Fibroblast of skin of right quadriceps (primary cell): ENCODE measurements around the gene SORCS3.

Experiments used
- DNase-seq: peaks from one replicate; pipeline ENCODE4 v3.0.0-alpha.2; 2013

SORCS3 gene

GRCh38 chr10:104648421-104648820, 7.3 kb downstream of the SORCS3 start:
- DNase-seq = no peak

DNA sequence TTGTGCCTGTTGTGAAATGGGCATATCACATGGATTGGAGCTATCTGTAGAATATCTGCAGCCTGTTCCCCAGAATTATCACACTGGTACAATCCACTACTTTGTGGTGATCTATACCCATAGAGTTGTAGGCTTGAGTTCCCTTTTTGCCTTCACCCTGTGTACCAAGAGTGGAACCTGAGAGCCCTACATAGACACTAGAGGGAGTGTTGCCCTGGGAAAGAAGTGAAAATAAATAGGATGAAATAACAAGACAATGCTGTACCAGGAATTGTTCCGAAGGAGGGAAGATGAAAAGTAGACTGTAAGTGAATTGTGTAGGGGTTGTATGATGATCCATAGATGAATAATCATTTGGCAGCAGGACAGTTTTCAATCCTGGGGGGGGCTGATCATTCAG, 9.0 kb downstream of the SORCS3 start:
- no peak for DNase-seq

DNA sequence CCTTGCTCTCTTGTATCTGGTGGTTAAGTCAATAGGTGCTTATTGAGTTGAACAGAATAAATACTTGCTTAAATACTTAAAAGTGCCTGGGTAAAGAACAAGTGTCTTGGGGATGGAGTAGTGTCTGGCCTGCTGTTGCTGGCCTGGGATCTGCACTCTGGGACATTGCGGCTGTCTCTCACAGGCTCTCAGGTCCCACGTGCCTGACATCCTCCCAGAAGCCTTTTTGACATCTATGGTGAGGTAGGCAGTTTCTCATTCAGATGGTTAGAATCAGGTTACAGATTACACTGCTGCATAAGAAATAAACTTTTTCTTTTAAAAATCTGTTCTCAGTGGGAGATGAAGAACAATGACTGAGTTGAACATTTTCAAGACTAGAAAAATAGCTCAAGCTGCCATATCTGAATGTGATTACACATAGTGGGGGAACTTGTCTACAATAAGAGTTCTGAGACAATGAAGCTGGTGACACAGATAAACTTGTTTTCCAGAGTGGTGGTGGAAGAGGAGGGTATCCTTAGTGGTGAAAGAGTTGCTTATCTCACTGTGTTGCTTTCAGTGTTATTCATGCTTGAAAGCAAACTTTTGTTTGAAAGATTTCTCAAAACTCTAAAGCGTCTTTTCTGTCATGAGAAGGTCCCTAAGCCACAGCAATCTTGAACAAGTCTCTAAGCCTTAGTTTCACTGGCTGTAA, 9.7 kb downstream of the SORCS3 start:
- no peak for DNase-seq

DNA sequence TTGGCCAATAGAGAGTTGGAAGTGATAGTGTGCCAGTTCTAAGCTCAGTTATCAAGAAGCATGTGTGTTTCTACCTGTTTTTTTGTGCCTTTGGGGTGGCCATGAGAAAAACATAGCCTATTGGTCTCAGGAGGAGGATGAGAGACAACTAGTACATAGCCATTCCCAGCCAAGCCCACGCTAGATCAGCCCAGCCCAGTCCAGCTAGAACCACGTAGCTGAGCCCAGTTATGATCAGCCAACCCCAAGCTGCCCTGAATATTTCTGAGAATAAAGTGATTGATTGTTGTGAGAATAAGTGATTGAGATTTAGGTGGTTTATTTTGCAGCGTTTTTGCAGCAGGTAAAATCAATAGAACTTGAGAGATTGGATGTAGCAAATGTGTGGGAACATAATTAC, 15.9 kb downstream of the SORCS3 start:
- no peak for DNase-seq

- peak; percentile 28 for DNase-seq
These were observed 16.4 kb downstream of the SORCS3 start for GRCh38 chr10:104657457-104657856.

- no peak for DNase-seq
These were observed 17.0 kb downstream of the SORCS3 start for GRCh38 chr10:104658067-104658466.

- DNase-seq = no peak
These were observed 18.7 kb downstream of the SORCS3 start for GRCh38 chr10:104659809-104660208.

GRCh38 chr10:104663076-104663475, 22.0 kb downstream of the SORCS3 start:
- DNase-seq = no peak

- no peak for DNase-seq
These were observed 22.5 kb downstream of the SORCS3 start for GRCh38 chr10:104663563-104663962.

DNA sequence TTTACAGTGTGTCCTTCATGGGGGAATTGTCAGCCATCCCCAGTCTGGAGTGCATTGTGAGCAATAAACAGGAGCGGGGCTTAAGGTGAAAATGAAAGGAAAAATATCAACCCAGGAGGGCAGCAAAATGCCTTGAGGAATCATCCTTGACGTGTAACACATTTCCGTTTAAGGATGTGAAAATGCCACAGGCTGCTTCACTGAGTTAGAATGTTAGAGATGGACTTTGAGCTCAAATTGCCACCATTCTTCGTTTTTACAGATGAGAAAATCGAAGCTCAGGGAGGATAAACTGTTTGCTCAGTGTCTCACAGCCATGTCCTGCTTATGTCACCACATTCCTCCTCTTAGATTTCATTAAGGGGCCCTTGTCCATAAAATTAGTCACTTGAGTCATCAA, 23.1 kb downstream of the SORCS3 start:
- no peak for DNase-seq

- no peak for DNase-seq
These were observed 24.1 kb downstream of the SORCS3 start for GRCh38 chr10:104665174-104665573.

DNA sequence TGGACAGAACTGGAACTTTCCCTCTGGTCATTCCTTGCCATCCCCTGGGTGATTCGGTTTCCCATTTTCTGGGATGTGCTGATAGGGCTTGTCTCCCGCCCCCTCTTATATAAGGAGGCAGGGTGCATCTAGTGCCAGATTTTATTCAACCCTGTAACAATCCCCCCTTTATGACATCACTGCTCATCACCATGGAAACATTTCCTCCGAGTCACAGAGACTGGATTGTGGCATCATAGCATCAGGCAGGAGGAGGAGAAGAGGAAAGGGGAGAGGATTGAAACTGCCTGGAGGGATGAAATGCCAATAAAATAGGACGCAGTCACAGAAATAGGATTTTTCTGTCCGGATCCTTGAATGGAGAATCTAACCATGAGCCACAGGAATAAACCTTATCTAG, 25.0 kb downstream of the SORCS3 start:
- DNase-seq = no peak

DNA sequence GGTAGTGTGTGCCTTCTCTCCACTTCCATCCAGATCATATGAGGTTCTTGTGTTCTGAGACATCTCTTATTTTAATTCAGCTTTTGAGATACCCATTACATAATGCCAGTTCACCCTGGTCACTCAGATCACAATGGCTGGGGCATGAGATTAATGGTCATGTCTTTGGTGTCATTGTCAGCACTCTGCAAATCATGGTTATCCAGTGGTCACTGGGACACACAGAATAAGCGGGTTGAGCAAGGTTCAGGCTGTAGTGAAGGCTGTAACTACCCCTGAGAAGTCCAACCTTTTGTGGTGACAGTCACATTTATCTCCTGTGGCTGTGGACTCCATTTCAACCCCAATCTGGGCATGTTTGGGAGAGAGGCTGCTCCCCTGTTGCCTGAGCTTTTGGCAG, 35.8 kb downstream of the SORCS3 start:
- no peak for DNase-seq

GRCh38 chr10:104678658-104679057, 37.6 kb downstream of the SORCS3 start:
- DNase-seq = no peak

GRCh38 chr10:104680467-104681401, 39.6 kb downstream of the SORCS3 start:
- peak; percentile 39 for DNase-seq

GRCh38 chr10:104681485-104681884, 40.4 kb downstream of the SORCS3 start:
- no peak for DNase-seq

DNA sequence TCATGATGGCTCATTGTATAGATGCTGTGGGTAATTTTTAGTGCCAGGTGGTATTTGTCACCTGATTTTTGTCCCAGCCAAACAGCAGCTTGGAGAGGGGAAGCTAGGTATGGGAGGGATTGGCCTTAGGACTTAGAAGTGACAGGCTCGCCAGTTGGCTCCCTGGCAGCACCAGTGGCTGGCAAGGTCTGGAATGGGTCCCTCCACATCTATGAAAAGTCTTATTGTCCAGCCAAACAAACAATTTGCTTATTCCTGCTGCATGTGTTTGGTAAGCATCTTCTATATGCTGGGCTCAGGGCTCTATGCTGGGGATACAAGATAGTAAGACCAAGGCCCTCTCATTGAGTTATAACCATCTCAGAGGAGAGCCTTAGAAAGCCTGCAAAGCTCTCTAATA, 42.5 kb downstream of the SORCS3 start:
- DNase-seq = no peak

DNA sequence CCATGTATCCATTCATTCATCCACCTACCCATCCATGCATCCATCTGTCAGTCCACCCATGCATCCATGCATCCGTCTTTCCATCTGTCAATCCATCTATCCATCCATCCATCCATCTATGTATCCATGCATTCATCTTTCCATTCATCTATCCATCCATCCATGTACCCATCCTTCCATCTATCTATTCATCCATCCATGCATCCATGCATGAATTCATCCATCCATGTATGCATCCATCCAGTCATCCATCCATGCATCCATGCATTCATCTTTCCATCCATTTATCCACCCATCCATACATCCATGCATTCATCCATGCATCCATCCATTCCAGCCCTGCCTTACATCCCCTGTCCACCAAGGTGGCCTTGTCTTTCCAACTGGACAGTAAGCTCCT, 45.7 kb downstream of the SORCS3 start:
- no peak for DNase-seq

- no peak for DNase-seq
These were observed 47.4 kb downstream of the SORCS3 start for GRCh38 chr10:104688251-104689042.

DNA sequence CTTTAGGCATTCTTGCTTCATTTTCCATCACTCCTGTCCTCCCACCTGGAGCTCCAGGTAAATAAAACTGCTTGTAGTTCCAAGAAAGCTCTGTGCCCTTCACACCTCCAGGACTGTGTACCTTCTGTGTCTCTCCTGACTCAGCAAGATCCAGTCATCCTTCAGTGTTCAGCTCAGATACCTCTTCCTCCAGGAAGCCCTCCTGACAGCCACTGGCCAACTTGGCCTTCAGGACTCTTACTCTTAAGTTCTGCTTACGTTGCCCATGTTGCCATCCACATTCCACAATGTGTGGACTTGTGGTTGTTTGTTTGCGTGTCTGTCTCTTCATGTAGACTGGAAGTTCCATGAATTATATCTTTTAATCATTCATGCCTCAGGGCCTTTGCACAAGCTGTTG, 48.0 kb downstream of the SORCS3 start:
- no peak for DNase-seq

DNA sequence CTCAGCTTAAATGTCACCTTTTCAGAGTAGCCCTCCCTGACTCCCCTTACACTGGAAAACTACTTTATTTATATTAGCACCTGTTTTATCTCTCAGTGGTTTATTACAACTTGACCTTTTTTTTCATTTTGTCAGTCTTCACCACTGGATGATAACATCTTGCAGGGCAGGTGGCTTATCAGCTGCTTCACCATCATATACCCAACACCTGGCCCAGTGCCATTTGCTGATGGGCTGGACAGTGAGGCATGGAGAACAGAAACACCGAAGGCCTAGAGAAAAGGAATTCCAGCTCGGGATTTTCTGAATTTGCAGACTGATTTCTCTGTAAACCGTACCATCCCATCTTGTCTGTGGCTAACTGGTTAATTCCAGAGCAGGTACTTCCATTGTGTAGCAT, 48.5 kb downstream of the SORCS3 start:
- DNase-seq = no peak

DNA sequence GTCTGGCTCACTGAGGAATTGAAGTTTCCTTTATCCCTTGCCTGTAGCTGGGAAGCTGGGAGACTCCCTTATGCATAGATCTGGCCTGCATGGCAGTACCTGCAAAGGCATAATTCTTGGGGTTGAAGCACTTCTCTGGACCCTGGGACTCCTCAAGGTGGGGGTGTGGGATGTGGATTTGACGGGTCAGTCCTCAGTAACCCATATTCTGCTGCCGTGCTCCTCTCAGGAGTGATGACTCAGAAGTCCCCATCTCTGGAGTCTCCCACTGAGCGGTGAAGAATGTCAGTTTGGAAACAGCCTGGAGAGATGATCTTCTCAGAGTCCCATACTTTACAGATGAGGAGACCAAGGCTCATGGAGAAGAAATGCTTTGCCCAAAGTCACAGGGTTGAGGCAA, 49.0 kb downstream of the SORCS3 start:
- no peak for DNase-seq

GRCh38 chr10:104690959-104691358, 49.9 kb downstream of the SORCS3 start:
- no peak for DNase-seq

GRCh38 chr10:104694074-104694473, 53.0 kb downstream of the SORCS3 start:
- no peak for DNase-seq
